Posterior cingulate gyrus (tissue), 11 donors: ENCODE measurements around the gene ZNF557.

Experiments used
- DNase-seq, 10 donors: peaks; one replicate each; pipeline versions ENCODE4 v3.0.0 to v3.0.0-alpha.2; 2020 to 2021; ENCODE audit warnings: mixed read lengths in 3 of 10
- intact Hi-C: fragments of 100-400 bp; cut with DNase I; formaldehyde crosslinking; loops from one replicate; pipeline ENCODE4 v1.15.1; 2023

Gene ZNF557

DNA sequence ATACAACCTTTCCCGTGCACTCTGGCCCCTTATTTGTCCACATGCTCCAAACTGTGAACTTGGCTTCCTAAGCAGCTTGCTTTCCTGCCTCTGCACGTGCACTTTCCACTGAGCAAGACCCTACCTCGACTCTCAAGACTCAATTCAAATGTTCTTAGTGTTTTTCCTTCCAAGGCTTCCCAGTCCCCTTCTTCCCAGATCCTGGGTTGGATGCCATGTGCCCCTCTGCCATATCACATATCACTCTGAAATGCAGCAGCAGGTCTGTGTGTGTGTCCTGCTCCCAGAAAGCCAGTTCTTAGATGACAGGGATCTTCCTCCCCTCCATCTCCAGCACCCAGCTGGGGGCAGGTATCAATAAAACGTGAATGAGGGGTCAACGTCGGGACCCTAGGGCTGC, 3.0 kb downstream of the ZNF557 start:
- intact Hi-C loops = no loop called here
- DNase-seq = no peak

DNA sequence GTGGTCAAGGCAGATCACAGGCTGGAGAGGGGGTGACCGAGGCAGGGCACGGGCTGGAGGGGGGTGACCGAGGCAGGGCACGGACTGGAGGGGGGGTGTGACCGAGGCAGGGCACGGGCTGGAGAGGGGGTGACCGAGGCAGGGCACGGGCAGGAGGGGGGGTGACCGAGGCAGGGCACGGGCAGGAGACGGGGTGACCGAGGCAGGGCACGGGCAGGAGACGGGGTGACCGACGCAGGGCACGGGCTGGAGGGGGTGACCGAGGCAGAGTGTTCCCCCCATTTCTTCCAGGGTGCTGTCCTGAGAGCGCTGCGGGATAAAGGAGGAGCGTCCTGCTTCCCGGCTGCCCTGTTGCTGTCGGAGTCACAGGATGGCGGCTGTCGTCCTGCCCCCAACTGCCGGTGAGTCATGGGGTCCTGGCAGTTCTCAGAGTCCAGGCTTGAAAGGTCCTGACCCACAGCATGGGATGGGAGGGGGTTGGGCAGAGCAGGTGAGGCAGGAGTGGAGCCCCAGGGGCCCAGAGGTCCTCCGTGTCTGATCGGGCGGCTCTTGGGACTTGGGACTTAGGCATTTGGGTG, 5.3 kb downstream of the ZNF557 start:
- intact Hi-C loops = no loop called here
- no peak for DNase-seq

DNA sequence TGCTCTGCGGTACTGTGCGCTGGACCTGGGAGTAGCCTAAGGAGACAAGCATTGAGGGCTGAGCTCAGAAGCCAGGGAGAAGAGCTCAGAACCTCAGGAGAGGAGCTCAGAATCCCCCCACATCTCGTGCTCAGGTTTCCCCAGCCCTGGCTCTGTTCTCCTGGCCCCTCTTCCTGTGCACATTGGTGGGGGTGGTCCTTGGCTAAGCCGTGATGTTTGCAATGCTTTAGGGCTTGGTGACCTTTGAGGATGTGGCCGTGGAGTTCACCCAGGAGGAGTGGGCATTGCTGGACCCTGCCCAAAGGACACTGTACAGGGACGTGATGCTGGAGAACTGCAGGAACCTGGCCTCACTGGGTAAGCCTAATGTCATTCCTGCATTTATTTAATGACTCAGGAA, 6.6 kb downstream of the ZNF557 start:
- intact Hi-C loops = no loop called here
- DNase-seq = no peak

DNA sequence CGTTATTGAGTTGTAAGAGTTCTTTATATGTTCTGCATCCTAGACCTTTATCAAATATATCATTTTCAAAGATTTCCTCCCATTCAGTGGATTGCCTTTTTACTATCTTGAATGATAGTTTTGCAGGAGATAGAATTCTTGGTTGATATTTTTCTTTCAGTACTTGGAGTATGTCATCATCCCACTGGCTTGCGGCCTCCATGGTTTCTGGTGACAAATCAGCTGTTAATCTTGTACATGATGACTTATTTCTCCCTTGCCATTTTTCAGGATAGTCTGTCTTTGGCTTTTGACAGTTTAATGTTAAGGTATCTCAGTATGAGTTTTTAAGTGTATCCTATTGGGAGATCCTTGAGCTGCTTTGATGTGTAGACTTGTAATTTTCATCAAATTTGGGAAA, 8.5 kb downstream of the ZNF557 start:
- DNase-seq = no peak
- intact Hi-C loops = no loop called here

DNA sequence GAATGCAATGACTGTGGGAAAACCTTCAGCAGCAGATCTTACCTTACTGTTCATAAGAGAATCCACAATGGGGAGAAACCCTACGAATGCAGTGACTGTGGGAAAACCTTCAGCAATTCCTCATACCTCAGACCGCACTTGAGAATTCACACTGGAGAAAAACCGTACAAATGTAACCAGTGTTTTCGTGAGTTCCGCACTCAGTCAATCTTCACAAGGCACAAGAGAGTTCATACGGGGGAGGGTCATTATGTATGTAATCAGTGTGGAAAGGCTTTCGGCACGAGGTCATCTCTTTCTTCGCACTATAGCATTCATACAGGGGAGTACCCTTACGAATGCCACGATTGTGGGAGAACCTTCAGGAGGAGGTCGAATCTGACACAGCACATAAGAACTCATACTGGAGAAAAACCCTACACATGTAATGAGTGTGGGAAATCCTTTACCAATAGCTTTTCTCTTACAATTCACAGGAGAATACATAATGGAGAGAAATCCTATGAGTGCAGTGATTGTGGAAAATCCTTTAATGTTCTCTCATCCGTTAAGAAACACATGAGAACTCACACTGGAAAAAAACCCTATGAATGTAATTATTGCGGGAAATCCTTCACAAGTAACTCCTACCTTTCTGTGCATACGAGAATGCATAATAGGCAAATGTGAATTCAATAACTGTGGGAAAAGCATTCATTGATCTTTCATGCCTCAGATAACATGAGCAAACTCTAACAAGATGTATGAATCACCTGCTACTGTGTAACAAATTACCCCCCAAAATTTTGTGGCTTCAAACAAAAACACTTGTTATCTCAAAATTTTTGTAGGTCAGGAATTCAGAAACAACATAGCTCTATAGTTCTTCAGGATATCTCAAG, 13.8 kb downstream of the ZNF557 start:
- DNase-seq = no peak
- intact Hi-C loops = no loop called here

DNA sequence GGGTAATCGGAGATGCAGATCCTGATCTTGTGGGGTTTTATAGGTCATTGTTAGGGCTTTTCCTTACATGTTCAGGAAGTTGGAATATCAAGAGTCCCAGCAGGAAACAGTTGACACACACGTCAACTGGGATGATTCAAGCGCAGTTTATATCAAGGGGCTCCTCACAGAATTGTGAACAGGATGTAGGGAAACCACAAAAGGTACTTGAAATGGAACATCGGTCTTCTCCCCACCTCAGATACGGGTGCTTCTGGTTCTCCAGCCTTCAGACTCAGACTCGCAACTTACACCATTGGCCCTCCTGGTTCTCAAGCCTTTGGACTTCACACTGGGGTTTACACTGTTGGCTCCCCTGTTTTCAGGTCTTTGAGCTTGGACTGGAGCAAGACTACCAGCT, 19.5 kb downstream of the ZNF557 start:
- intact Hi-C loops = no loop called here
- no peak for DNase-seq

DNA sequence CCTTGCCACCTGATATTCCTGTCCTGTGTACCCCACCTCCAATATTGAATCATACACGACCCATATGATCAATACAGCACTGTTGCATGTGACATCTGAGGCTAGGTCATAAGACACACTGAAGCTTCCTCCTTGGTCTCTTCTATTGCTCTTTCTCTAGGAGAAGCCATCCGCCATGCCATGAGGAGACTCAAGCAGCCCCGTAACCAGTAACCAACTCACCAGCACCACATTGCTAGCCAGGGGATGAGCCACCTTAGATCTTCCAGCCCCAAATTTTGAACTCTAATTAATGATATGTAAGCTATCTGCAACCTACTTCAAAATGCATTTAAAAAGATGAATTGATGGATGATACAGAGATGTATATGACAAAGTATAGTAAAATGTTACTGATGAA, 28.6 kb downstream of the ZNF557 start:
- intact Hi-C loops = no loop called here
- no peak for DNase-seq

DNA sequence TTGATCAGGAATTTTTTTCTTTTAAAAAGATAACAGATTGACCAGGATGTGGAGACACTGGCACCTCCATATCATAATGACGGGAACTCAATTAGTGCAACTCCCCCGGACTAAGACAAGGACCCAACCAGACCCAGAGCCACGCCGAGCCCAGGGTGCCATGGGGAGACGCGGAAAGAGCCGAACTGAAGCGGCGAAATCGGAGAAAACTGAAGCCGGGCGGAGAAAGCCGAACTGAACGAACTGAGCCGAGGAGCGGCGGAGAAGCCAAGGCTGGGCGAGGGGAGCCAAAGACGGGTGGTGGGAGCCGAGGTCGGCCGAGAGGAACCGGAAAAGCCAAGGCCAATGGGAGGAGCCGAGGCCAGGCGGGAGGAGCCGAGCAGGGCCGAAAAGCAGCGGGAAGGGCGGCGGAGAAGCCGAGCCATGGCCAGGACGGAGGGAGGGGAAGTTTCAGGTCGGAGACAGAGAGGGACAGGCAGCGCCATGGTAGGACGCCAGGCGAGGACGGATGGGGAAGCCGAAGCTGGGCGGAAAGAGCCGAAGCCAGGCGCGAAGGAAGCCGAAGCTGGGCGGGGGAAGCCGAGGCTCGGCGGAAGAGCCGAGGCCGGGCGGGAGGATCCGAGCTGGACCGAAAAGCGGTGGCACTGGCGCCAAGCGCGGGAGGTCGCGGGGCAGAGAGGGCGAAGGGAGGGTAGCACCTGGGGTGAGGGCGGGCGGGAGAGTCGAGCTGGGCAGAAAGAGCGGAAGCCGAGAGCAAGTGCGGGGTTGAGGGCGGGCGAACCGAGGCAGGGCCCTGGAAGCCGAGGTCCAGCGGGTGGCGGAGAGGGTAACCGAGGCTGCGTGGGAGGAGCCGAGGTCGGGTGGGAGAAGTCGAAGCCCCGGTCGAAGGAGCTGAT, 29.4 kb downstream of the ZNF557 start:
- intact Hi-C loops = no loop called here
- peak; percentile 80 to 98 (median 88) for DNase-seq

DNA sequence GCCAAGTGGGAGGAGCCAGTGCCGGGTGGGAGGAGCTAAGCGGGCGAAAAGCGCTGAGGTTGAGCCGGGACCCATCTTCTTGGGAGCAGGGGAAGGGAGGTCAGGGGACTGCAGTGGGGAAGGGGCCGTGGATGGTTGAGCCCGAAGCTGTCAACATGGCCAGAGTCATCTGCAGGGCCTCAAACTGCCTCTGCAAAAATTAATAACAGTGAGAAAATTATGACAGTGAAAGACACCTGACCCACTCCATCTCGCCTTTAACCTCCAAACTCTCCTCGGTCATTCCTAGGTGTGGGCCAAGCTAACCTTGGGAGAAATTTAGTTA, 30.1 kb downstream of the ZNF557 start:
- intact Hi-C loops = no loop called here
- peak in 1 of 10 donors; percentile 90 for DNase-seq

DNA sequence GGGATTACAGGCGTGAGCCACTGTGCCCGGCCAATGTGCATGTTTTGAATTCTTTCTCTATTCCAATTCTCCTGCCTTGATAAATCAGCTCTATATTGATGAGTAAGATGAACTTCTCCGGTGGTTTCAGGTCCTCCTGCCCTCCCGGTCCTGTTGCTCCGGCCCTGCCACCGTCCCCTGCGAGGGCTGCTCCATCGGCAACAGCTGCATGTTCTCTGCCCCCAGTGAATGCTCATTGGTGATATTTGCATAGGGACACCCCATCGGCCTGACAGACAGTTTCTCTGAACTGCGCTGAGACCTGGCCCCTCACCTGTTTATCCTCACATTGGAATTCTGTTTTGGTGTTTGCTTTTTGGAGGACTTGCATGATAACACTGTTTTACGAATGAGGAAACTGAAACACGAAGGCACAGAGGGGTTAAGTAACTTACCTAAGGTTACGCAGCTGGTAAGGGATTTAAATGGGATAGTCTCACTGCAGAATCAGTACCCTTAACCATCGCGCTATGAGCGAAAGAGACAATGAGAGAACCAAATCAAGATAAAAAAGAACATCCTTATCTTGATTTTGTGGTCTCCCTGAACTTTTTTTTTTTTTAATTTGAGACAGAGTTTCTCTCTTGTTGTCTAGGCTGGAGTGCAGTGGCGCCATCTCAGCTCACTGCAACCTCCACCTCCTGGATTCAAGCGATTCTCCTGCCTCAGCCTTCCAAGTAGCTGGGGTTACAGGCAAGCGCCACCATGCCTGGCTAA, 32.2 kb downstream of the ZNF557 start:
- intact Hi-C loops = loop anchor here (1.0 to 5.0 kb wide), 3 partner anchors 48 to 240 kb away; partner anchors contain the start of gene INSR

DNA sequence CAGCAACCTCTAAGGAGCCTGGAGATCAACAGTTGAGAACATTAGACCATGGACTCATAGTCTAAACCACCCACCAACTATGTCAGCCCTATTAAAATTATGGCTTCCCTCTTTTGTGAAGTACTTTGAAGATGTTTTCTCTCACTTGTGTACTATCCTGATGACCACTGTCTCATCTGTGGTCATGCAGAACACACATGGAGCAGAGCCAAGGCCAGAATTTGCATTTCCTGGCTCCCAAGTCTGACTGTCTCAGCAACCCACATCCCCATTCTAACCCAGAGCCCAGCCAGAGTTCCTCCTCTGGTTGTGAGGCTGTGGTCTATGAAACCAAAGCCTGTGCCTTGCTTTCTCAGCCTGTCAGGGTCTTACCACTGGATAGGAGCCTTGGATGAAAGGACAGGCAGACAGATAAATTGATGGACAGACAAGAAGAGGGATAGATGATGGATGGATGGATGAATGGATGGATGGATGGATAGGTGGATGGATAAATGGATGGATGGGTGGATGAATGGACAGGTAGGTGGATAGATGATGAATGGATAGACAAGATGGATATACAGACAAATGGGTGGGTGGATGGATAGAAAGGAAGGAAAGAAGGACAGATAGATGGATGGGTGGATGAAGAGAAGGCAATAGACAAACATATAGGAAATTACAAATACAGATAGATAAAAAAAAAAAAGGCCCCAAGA, 35.4 kb downstream of the ZNF557 start:
- peak in 1 of 10 donors; percentile 11 for DNase-seq
- intact Hi-C loops = loop anchor here (5.0 kb wide), 1 partner anchor 187 kb away; the partner anchor contains the start of gene INSR

More for the DNA sequence above, 32.2 kb downstream of the ZNF557 start:
- no peak for DNase-seq

DNA sequence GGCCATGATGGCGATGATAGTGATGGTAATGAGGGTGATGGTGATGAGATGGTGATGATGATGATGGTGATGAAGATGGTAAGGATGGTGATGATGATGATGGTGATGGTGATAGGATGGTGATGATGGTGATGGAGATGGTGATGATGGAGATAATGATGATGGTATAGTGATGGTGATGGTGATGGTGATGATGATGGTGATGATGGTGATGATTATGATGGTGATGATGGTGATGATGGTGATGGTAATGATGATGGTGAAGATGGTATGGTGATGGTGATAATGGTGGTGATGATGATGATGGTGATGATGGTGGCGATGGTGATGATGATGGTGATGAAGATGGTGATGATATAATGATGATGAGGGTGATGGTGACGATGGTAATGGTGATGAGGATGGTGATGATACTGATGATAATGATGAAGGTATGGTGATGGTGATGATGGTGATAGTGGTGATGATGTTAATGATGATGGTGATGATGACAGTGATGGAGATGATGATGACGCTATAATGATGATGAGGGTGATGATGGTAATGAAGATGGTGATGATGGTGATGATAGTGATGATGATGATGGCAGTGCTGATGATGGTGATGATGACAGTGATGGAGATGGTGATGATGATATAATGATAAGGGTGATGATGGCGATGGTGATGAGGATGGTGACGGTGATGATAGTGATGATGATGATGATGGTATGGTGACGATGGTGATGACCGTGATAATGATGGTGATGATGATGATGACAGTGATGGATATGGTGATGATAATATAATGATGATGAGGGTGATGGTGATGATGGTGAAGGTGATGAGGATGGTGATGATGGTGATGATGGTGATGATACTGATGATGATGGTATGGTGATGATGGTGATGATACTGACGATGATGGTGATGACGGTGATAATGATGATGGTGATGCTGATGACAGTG, 37.5 kb downstream of the ZNF557 start:
- no peak for DNase-seq
- intact Hi-C loops = no loop called here

DNA sequence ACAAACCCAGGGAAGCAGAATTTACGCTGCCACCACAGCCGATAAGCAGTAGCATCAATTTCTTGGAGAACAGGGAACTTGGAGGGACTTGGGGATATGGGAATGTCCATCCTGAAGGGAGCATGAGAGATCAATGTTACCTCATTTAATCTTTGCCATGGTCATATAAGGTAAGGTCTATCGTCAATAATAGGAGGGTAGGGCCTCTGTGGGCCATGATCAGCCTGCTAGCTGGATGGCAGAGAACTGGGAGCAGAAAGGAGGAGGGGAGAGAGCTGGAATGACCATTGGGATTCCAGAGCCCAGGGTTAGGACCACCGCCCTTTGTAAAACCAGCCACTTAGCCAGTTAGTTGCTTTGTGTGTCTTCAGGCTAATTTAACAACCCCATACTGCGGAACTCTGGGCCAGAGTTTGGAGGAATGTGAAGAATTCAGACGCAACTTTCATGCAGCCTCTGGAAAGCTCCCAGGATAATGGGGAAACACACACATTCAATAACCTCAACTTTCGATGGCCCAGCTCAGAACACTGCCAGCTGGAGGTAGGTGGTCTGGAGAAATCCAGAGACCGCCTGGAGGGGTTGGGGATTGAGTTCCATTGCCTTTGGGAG, 40.3 kb downstream of the ZNF557 start:
- no peak for DNase-seq
- intact Hi-C loops = no loop called here

DNA sequence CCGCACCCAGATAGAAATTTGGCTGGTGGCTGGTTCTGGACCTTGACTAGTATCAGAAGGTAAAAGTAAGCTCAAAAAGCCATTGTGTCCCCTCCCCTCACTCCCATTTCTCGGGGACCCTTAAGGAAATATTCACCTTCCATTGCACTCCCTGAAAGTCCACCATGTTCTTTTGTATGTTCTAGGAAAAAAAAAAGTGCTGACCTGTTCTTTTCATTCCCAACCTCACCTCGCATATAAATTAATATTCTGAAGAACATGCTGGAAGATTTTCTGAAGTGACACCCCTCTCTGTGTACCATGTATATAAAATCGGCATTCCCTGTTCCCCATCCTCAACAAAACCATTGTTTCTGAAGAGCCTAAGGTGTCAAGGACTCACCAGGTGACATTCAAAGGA, 43.2 kb downstream of the ZNF557 start:
- intact Hi-C loops = no loop called here
- DNase-seq = no peak

DNA sequence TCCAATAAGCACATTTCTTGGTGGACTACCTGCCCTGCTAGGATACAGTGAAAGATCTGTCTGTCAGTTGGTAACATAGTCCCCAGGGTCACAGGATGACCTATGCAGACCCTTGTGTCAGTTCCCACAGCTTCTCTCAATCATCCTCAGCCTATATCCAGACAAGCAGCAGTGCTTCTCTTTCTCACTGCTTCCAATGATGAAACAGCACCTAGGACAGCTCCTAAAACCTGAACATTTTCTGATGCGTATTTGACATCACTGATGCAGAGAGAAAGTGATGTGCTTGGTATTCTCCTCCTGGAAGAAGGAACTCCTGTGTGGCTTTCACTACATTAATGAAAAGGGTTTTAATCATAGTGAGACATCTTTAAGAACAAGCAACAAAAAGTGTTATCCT, 43.7 kb downstream of the ZNF557 start:
- DNase-seq = no peak
- intact Hi-C loops = no loop called here

DNA sequence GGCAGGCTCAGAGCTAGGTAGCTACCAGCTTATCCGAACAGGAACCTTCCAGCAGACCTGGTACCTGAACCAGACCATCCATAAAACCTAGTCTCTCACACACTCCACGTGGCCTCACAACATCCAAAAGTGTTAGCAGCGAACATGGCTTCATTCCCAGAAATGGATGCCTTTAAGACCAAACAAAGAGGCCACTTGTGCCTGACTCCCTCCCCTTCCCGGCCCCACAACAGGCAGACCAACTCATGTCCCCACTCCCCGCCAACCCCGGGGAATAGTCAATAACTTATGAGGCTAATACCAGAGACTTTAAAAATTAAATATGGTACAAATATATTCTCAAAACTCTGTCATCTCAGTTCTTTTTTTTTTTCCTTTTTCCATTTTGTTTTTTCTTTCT, 46.2 kb downstream of the ZNF557 start:
- intact Hi-C loops = no loop called here

DNA sequence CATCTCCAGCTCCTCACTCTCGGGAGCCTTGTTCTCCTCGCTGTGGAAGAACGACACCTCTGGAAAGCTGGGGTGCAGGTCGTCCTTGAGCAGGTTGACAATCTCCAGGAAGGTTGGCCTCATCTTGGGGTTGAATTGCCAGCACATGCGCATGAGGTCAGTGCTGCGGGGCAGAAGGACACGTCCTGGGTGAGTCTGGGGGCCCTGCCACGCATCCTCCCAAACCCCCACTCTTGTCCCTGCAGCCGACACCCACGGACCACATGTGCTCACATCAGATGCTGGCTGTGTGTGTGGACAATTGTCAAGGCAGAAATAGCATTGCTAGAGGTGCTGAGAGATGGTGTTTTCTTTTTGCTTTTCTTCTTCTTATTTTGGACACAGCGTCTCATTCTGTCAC, 47.7 kb downstream of the ZNF557 start:
- intact Hi-C loops = no loop called here
- peak in 1 of 10 donors; percentile 72 for DNase-seq

More for the DNA sequence above, 46.2 kb downstream of the ZNF557 start:
- peak; percentile 48 to 96 (median 72) for DNase-seq

DNA sequence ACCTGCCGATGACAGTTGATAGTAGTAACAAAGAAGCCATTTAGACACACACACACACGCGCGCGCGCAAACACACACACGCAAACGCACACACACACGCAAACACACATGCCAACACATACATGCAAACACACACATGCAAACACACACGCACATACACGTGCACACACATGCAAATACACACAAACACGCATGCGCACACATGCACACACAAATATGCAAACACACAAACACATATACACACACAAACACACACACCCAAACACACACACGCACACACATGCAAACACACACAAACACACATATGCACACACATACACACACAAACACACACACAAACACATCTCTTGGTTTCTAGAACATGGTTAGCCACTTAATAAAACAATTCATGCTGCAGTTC, 50.1 kb downstream of the ZNF557 start:
- intact Hi-C loops = no loop called here
- peak in 1 of 10 donors; percentile 25 for DNase-seq
